Measurements from ENCODE around the gene TBX21.

The TBX21 gene

DNA sequence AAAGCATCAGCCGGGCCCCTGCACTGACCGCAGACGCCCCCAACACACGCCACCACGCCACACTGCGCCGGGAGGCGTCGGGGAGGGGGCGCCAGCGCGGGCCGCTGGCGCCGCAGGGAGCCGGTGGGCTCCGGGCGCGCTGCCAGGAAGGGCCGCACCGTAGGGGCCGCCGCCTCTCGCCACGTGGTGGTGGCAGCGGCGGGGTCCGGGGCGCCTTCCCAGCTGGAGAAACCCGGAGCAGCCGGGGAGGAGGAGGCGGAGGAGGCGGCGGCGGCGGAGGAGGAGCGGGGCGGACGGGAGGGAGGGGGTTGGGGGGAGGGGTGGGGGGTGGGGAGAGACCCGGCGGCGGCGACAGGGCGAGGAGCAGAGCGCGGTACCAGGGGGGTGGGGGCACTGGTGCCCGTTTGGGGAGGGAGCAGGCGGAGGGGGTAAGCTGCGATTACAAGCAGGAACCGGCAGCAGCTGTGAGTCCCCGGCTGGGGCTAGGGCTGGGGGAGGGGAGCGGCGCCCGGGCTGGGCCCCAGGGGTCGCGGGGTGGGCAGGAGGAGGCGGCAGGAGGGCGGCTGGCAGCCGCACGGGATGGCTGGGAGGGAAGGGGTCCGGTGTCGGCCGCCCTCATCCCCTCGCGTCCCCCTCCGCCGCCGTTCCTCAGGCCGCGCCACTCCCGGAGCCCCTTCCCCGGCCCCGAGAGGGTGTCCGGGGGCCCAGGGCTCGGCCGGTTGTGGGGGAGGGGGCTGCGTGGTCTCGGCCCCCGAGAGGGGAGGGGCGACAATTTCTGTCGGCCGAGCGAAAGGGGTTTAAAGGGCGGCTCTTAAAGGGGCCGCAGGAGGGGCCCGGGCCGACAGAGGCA is 39.1 kb upstream of the TBX21 start, which contains the start of gene TBKBP1:
Gene TBKBP1, plus strand, starts transcription at position 431 of the 850 bp plus-strand sequence. CDS start 1,952 bp downstream, outside the sequence.
- peaks cover 4% of the 10 kb centered on the region for H3K4me1 ChIP-seq (ENCODE audit: control insufficient read depth, insufficient read depth, low read length)
- H3K36me3 ChIP-seq (ENCODE audit: control insufficient read depth, insufficient read depth, low read length) = peaks cover 5% of the 10 kb centered on the region
- peak within 1 kb of the TSS; percentile 73 for H3K4me3 ChIP-seq (ENCODE audit: low read length)
- peak within 1 kb of the TSS; percentile 64 for H3K27ac ChIP-seq (ENCODE audit: low read depth, low read length)
- H3K9ac ChIP-seq (ENCODE audit: low read length) = no peak within 1 kb of the TSS
- no peaks in the 10 kb centered on the region for H3K27me3 ChIP-seq (ENCODE audit: control insufficient read depth, insufficient read depth, low read length)

DNA sequence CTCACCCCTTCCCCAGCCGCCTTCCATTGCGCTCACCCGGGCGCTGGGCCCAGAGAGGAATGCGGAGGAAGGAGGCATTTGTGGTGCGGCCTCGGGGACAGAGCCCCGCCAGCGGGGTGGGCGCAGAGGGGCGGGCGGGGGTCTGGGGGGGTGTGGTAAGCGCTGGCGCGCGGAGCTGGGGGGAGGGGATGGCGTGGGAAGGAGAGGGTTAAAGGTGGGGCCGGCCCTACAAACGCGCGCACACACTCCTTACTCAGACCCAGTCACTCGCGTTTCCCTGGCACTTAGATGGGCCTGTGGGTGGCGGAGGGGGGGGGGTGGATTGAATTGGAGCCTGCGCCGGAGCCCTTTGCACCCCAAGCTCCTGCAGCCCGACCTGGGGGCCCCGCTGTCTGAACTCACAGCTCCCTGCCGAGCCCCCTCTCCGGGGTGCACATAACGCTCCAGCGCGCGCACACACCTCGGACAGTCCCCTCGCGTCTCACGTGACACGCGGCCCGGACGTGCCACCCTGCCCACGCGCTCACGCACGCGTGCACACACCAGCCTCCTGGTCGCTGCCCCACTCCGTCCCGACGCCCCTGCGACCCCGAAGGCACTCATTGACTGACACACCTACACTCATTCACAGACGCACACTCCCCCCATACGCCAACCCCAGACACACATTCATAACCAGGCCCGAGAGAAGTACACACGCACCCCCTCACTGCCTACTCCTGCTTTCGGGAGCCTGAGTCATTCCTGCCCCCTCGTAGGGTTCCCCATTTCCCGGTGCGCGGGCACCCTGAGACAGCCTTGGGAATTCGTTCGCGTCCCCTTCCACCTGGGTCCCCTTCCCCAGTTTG is 38.2 kb upstream of the TBX21 start:
- no peak overlapping the region for H3K9ac ChIP-seq (ENCODE audit: low read length)
- H3K27ac ChIP-seq (ENCODE audit: low read depth, low read length) = peak overlapping the region; percentile 64
- no peaks in the 10 kb centered on the region for H3K27me3 ChIP-seq (ENCODE audit: control insufficient read depth, insufficient read depth, low read length)
- peaks cover 4% of the 10 kb centered on the region for H3K4me1 ChIP-seq (ENCODE audit: control insufficient read depth, insufficient read depth, low read length)
- peaks cover 7% of the 10 kb centered on the region for H3K36me3 ChIP-seq (ENCODE audit: control insufficient read depth, insufficient read depth, low read length)
- peak overlapping the region; percentile 73 for H3K4me3 ChIP-seq (ENCODE audit: low read length)

DNA sequence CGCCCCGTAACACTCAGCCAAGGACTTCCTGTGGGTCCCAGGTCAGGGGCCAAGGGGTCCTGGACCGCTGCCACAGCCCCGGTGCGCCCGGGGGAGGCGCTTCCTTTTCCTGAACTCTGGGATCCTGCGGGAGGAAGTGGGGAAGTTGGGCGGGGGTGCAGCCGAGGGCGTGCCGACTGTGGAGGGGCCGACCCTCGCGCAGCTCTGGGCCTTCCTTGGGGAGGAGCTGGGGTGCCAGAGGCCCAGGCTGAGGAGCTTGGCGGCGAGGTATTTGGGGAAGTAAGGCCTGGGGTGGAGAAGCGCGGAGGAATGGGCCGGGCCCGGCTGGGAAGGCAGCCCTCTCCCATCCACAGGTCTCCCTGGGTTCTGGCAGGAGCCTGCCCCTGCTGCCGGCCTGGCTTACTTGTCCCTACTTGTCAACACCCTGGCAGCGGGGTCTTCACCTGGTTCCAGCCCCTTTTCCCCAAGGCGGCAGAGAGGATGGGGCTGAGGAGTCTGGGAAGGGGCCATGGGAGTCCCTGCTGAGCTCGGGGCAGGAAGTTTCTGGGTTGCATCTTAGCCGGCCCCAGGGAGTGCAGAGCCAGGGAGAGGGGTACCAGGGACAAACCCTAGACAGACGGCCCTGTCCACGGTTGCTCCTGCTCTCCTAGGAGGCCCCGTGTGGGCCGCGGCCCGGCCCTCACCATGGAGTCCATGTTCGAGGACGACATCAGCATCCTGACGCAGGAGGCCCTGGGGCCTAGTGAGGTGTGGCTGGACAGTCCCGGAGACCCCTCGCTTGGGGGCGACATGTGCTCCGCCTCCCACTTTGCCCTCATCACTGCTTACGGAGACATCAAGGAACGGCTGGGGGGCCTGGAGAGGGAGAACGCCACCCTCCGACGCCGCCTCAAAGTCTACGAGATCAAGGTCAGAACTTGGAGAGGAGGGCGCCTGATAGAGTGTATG is 37.3 kb upstream of the TBX21 start:
- Histone ChIP-seq H3K4me3 (ENCODE audit: low read length) (peak overlapping the region; percentile 73), H3K9ac (ENCODE audit: low read length) (no peak overlapping the region), H3K27me3 (ENCODE audit: control insufficient read depth, insufficient read depth, low read length) (no peaks in the 10 kb centered on the region), H3K27ac (ENCODE audit: low read depth, low read length) (peak overlapping the region; percentile 50), H3K36me3 (ENCODE audit: control insufficient read depth, insufficient read depth, low read length) (peaks cover 7% of the 10 kb centered on the region), H3K4me1 (ENCODE audit: control insufficient read depth, insufficient read depth, low read length) (peaks cover 4% of the 10 kb centered on the region)

DNA sequence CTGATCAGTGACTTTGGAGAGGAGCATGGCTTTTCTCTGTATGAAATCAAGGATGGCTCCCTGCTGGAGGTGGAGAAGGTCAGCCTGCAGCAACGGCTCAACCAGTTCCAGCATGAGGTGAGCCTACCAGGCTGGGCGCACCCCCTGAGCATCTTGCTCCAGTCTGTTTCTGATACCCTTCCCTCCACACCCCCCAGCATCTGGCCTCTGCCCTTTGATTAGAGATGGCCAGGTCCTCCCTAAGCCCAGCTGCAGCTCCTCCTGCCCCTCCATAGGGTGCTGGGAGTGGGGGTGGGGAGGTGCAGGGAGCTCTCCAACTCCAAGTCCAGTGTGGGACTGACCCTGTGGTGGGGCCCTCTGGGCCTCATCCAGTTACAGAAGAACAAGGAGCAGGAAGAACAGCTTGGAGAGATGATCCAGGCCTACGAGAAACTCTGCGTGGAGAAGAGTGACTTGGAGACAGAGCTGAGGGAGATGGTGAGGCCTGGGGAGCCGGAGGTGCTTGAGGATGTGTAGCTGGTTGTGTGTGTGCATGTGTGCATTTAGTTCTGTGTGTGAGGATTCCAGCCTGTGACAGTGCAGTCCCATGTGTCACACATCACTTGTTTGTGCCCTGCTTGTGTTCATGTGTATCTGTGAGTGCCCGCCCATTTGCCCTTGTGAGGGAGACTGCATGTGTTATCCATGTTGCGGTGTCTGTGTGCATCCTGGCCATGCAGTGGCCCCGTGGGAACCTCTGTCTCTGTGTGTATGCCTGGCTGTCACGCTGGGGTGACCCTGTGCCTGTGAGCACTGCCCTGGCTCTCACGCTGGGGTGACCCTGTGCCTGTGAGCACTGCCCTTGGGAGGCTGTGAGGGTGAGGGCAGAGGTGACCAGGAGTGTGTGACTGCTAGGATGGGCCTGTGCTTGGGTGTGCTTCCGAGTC is 36.1 kb upstream of the TBX21 start:
- H3K4me1 ChIP-seq (ENCODE audit: control insufficient read depth, insufficient read depth, low read length) = peaks cover 4% of the 10 kb centered on the region
- H3K27ac ChIP-seq (ENCODE audit: low read depth, low read length) = no peak overlapping the region
- no peak overlapping the region for H3K9ac ChIP-seq (ENCODE audit: low read length)
- H3K4me3 ChIP-seq (ENCODE audit: low read length) = no peak overlapping the region
- peaks cover 7% of the 10 kb centered on the region for H3K36me3 ChIP-seq (ENCODE audit: control insufficient read depth, insufficient read depth, low read length)
- no peaks in the 10 kb centered on the region for H3K27me3 ChIP-seq (ENCODE audit: control insufficient read depth, insufficient read depth, low read length)

DNA sequence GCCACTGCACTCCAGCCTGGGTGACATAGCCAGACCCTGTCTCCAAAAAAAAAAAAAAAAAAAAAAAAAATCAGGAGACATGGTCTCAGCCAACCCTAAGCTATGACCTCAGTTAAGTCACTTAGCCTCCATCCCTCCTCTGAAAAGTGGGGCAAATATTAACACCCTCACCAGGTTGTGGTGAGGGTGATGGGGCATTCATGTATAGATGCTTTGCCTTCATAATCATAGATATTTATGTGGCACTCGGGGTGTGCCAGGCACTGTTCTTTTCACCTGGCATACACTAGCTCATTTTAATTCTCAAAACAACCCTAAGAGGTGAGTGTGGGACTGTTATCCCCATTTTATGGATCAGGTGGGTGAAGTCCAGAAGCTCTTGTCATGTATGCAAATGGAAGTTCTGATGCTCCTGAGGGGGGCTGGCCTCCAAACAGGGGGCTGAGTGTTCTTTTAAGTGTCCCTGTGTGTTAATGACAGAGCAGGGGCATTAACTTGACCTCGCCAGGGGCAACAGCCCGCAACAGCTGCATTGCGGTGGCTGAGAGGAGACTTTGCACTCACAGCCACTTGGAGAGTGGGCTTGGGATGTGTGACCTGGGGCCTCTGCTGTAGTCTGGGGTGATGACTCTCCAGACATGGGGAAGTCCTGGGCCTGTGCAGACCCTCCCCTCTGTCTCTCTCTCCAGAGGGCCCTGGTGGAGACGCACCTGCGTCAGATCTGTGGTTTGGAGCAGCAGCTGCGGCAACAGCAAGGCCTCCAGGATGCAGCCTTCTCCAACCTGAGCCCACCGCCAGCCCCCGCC is 34.9 kb upstream of the TBX21 start:
- Histone ChIP-seq H3K27me3 (ENCODE audit: control insufficient read depth, insufficient read depth, low read length) (no peaks in the 10 kb centered on the region), H3K36me3 (ENCODE audit: control insufficient read depth, insufficient read depth, low read length) (peaks cover 7% of the 10 kb centered on the region), H3K4me1 (ENCODE audit: control insufficient read depth, insufficient read depth, low read length) (peaks cover 3% of the 10 kb centered on the region), H3K4me3 (ENCODE audit: low read length) (no peak overlapping the region), H3K9ac (ENCODE audit: low read length) (no peak overlapping the region), H3K27ac (ENCODE audit: low read depth, low read length) (no peak overlapping the region)

DNA sequence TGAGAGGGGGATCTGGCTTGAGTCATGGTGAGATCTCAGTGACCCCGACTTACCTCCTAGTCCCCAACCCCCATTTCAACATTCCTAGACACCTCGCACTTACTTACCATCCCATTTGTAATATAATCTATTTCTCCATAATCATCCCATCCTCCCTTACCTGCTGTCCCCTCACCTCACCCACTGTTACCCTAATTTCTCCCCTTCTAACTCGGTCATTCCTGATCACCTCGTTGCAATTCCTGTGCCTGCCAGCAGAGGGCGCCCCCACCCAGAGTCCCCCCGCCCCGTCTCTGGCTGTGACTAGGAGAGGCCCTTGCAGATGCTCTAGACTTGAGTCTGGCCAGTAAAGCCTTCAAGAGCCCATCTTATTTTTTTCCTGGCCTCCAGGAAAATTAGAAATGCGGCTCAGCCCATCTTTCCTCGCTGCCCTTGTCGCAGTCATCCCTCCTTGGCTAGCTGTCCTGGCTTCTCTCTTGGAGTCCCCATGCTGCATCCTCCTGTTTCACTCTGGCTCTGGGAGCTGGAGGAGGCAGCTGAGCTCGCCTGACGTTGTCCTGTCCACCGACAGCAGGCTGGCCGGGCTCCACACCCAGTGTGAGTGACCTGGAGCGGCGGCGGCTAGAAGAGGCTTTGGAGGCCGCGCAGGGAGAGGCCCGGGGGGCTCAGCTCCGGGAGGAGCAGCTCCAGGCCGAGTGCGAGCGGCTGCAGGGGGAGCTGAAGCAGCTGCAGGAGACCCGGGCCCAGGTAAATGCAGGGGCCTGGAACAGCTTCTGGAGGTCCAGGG is 34.1 kb upstream of the TBX21 start:
- Histone ChIP-seq H3K4me3 (ENCODE audit: low read length) (no peak overlapping the region), H3K36me3 (ENCODE audit: control insufficient read depth, insufficient read depth, low read length) (peaks cover 7% of the 10 kb centered on the region), H3K27me3 (ENCODE audit: control insufficient read depth, insufficient read depth, low read length) (no peaks in the 10 kb centered on the region), H3K9ac (ENCODE audit: low read length) (no peak overlapping the region), H3K27ac (ENCODE audit: low read depth, low read length) (no peak overlapping the region), H3K4me1 (ENCODE audit: control insufficient read depth, insufficient read depth, low read length) (no peaks in the 10 kb centered on the region)

DNA sequence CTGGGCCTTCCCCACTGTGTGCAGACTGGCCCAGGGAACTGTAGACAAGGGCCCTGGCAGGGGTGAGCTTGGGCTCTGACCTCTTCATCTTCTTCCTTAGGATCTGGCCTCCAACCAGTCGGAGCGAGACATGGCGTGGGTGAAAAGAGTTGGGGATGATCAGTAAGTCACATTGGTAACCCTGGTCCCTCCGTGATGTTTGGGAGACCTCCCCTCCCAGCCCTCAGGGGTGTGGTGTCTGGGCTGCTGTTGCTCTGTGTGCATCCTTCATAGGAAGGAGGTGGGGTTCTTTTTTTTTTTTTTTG is 33.5 kb upstream of the TBX21 start:
- Histone ChIP-seq H3K9ac (ENCODE audit: low read length) (no peak overlapping the region), H3K4me3 (ENCODE audit: low read length) (no peak overlapping the region), H3K27ac (ENCODE audit: low read depth, low read length) (no peak overlapping the region), H3K36me3 (ENCODE audit: control insufficient read depth, insufficient read depth, low read length) (peaks cover 7% of the 10 kb centered on the region), H3K27me3 (ENCODE audit: control insufficient read depth, insufficient read depth, low read length) (no peaks in the 10 kb centered on the region), H3K4me1 (ENCODE audit: control insufficient read depth, insufficient read depth, low read length) (no peaks in the 10 kb centered on the region)

DNA sequence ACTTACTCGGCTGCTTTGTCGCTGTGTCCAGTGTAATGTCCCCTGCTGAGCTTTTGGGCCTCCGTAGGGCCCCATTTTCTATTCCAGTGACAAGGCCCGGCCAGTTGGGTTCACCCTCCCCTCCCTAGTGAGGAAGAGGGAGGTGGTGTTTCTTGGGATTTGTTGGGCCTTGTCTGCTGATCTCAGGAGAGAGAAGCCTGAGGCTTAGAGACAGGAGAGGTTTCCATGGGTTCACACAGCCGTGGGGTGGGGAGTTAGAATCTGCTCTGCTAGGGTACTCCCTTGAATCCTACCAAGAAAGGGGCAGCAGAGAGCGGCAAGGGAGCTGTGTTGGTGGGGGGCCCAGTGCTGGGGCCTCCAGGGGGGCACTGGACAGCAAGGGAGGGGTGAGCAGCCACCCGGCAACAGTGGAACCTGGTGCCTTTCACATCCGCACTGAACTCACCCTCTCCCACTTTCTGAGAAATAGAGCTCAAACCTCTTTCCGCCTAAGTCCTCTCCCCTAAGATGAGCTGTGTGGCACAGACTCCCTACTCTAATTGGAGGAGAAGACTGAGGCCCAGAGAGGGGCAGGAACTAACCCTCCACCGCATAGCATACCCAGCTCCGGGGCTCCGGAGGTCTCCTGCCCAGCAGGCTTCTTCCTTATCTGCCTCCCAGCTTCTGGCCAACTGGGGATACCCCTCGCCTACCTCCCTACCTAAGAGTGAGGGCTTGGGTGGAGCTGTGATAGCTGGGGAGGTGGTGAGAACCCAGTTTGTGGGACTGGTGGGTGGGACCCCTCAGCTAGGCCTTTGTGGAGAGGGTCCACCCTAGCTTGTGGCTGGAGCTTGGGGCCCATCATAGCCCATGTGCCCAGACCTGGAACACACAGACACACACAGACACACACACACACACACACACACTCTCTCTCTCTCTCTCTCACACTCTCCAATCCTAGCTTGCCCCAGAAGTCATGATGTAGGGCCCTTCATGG is 32.3 kb upstream of the TBX21 start:
- Histone ChIP-seq H3K4me1 (ENCODE audit: control insufficient read depth, insufficient read depth, low read length) (no peaks in the 10 kb centered on the region), H3K27me3 (ENCODE audit: control insufficient read depth, insufficient read depth, low read length) (no peaks in the 10 kb centered on the region), H3K27ac (ENCODE audit: low read depth, low read length) (no peak overlapping the region), H3K36me3 (ENCODE audit: control insufficient read depth, insufficient read depth, low read length) (peaks cover 7% of the 10 kb centered on the region), H3K9ac (ENCODE audit: low read length) (no peak overlapping the region), H3K4me3 (ENCODE audit: low read length) (no peak overlapping the region)

DNA sequence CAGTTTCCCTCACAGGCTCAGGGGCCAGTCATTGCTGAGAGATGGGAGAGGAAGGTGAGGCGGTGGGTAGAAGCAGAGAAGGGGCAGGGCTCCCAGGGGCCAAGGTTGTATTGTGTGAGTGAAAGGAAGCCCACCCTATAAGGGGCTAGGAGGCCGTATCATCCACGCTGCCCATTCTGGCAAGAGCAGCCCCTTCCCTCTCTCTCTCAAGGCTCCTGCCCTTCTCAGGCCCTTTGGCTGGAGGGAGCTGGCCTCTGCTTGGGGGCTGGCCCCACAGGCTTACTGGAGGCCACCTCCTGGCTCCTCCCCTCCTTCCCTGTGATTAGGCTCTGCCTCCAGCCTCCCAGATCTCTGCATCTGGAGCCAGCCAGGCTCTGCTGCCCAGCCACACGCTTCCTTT is 31.4 kb upstream of the TBX21 start:
- no peak overlapping the region for H3K4me3 ChIP-seq (ENCODE audit: low read length)
- no peaks in the 10 kb centered on the region for H3K27me3 ChIP-seq (ENCODE audit: control insufficient read depth, insufficient read depth, low read length)
- no peak overlapping the region for H3K27ac ChIP-seq (ENCODE audit: low read depth, low read length)
- no peak overlapping the region for H3K9ac ChIP-seq (ENCODE audit: low read length)
- H3K4me1 ChIP-seq (ENCODE audit: control insufficient read depth, insufficient read depth, low read length) = no peaks in the 10 kb centered on the region
- H3K36me3 ChIP-seq (ENCODE audit: control insufficient read depth, insufficient read depth, low read length) = peaks cover 7% of the 10 kb centered on the region
